K562 (cell line): ENCODE measurements around the gene PPM1F. TPM values are rescaled to one million over a fixed set of nuclear protein-coding genes. Genes with fewer than 3 reads are reported as not detected.

Source experiments
- ATAC-seq: fragments of 200-7000 bp; cut with Tn5 transposase; 3 replicates; pipeline ENCODE4 v1.9.1; 2020; ENCODE audit warnings: moderate library complexity
- BruUV-seq: library from RNA; stranded (reverse); fragments of 400-500 nt; replicated peaks from 2 replicates; lab custom pipeline; 2021; lab: Mats Ljungman, UMichigan
- CTCF ChIA-PET: fragments of 300-600 bp; formaldehyde crosslinking; extraction: SDS; loops from one replicate; lab custom pipeline; 2021; ENCODE audit warnings: low intra/inter-chr PET ratio; lab: Yijun Ruan, JAX
- POLR2A ChIA-PET: fragments of 300-600, 350-650 bp; sonication (Branson Sonifier 250); formaldehyde crosslinking; extraction: SDS; loops from one replicate; lab custom pipeline; 2021; ENCODE audit warnings: antibody characterized with exemption, inconsistent platforms; lab: Yijun Ruan, JAX
- DNase-seq, 4 experiments: peaks; one replicate each; pipeline versions ENCODE4 v3.0.0 to v3.0.0-alpha.2; 2011 to 2018; ENCODE audit warnings: low spot score in 3 of 4, mixed read lengths in 3 of 4; ENCODE audit errors: extremely low read depth in 1 of 4
- FAIRE-seq: peaks from 2 replicates; lab custom pipeline; 2011; peaks lifted over from hg19 to GRCh38; lab: Jason Lieb, UNC
- H2AFZ ChIP-seq: 2 replicates; pipeline ENCODE4 v1.6.0; 2011; ENCODE audit warnings: low read depth, low read length, control low read depth, inconsistent platforms
- H3K27ac ChIP-seq: fragments of 200-600 bp; 3 replicates; pipeline ENCODE4 v1.8.0; 2011; ENCODE audit warnings: low read depth, mild to moderate bottlenecking, control low read depth, inconsistent platforms, low read length, moderate library complexity, mixed read lengths; ENCODE audit errors: extremely low read depth
- H3K27me3 ChIP-seq, 2 experiments: fragments of 300-600 bp in 1 of 2; 2 replicates in 1 of 2; 3 replicates in 1 of 2; pipeline versions ENCODE4 v1.6.0 to v1.8.0; 2011; ENCODE audit warnings: inconsistent platforms in 2 of 2, low read length in 2 of 2, mild to moderate bottlenecking in 1 of 2, mixed read lengths in 1 of 2, moderate library complexity in 1 of 2; ENCODE audit not compliant: control insufficient read depth in 2 of 2, insufficient read depth in 2 of 2
- H3K36me3 ChIP-seq: fragments of 300-600 bp; 3 replicates; pipeline ENCODE4 v1.8.0; 2011; ENCODE audit warnings: mild to moderate bottlenecking, low read length, inconsistent platforms; ENCODE audit not compliant: control insufficient read depth, insufficient read depth
- H3K4me1 ChIP-seq, 2 experiments: fragments of 200-600 bp in 1 of 2; replicated peaks in 1 of 2; 2 replicates in 1 of 2; 3 replicates in 1 of 2; pipeline versions ENCODE4 v1.5.1 to v1.8.0; 2011; ENCODE audit warnings: inconsistent platforms in 2 of 2, low read length in 2 of 2, mild to moderate bottlenecking in 1 of 2, mixed read lengths in 1 of 2, moderate library complexity in 1 of 2; ENCODE audit not compliant: control insufficient read depth in 2 of 2, insufficient read depth in 2 of 2
- H3K4me2 ChIP-seq: 2 replicates; pipeline ENCODE4 v1.6.1; 2011; ENCODE audit warnings: low read length, control low read depth, inconsistent platforms, mixed read lengths; ENCODE audit not compliant: insufficient read depth
- H3K4me3 ChIP-seq: fragments of 200-600 bp; sonication (generic), shearing (Covaris generic); 2 replicates; pipeline ENCODE4 v1.5.1; 2016; ENCODE audit warnings: control low read depth, inconsistent platforms
- H3K79me2 ChIP-seq: fragments of 200-600 bp; 3 replicates; pipeline ENCODE4 v1.8.0; 2011; ENCODE audit warnings: low read length, inconsistent platforms; ENCODE audit not compliant: control insufficient read depth, insufficient read depth
- H3K9ac ChIP-seq, 2 experiments: 2 replicates each; pipeline versions ENCODE4 v1.6.0 to v1.6.1; 2011; ENCODE audit warnings: low read depth in 2 of 2, low read length in 2 of 2, control low read depth in 1 of 2, inconsistent platforms in 1 of 2, mild to moderate bottlenecking in 1 of 2, mixed read lengths in 1 of 2; ENCODE audit not compliant: insufficient read depth in 1 of 2
- H3K9me1 ChIP-seq: one replicate; pipeline ENCODE4 v1.6.0; 2011; ENCODE audit warnings: inconsistent platforms, mild to moderate bottlenecking, low read length, moderate library complexity; ENCODE audit not compliant: control insufficient read depth, insufficient read depth
- H3K9me3 ChIP-seq: replicated peaks from 2 replicates; pipeline ENCODE4 v1.5.1; 2011; ENCODE audit warnings: low read depth, low read length, inconsistent platforms; ENCODE audit not compliant: control insufficient read depth, insufficient read depth
- H4K20me1 ChIP-seq: replicated peaks from 2 replicates; pipeline ENCODE4 v1.6.1; 2011; ENCODE audit warnings: low read length, inconsistent platforms, mixed read lengths; ENCODE audit not compliant: control insufficient read depth, insufficient read depth
- BHLHE40 ChIP-seq: IDR thresholded peaks from 2 replicates; pipeline ENCODE4 v1.6.1; 2011; ENCODE audit warnings: low read length, improper control_type of control experiment
- BMI1 ChIP-seq: fragments of 150-350 bp; IDR thresholded peaks from 2 replicates; pipeline ENCODE4 v1.6.1; 2014; ENCODE audit warnings: low read length
- ESRRA ChIP-seq: fragments of 450-650 bp; IDR thresholded peaks from 2 replicates; pipeline ENCODE4 v1.6.1; 2014; ENCODE audit warnings: low read depth, mild to moderate bottlenecking, moderate library complexity, borderline replicate concordance
- MED1 ChIP-seq: sonication (generic); formaldehyde crosslinking; IDR thresholded peaks from 2 replicates; pipeline ENCODE4 v1.8.1; 2023; ENCODE audit warnings: missing genetic modification reagents, borderline replicate concordance
- PURB ChIP-seq: sonication (generic); formaldehyde crosslinking; IDR thresholded peaks from 2 replicates; pipeline ENCODE4 v1.9.0; 2021; ENCODE audit warnings: low read depth, mild to moderate bottlenecking, missing genetic modification reagents
- RUNX1 ChIP-seq: sonication (generic); IDR thresholded peaks from 2 replicates; pipeline ENCODE4 v1.6.1; 2016; ENCODE audit warnings: antibody characterized with exemption, low read depth
- SNRNP70 ChIP-seq: fragments of 200-400 bp; formaldehyde crosslinking; optimal IDR thresholded peaks from 2 replicates; pipeline ENCODE3; 2017; ENCODE audit warnings: low read depth, low read length
- ZNF174 ChIP-seq: fragments of 250-450 bp; sonication (Bioruptor Pico); IDR thresholded peaks from 2 replicates; pipeline ENCODE4 v1.4.0; 2020; ENCODE audit warnings: mild to moderate bottlenecking
- ZNF263 ChIP-seq: sonication (generic); formaldehyde crosslinking; IDR thresholded peaks from 2 replicates; pipeline ENCODE4 v1.8.0; 2022; ENCODE audit warnings: mild to moderate bottlenecking, missing genetic modification reagents, borderline replicate concordance
- ZNF384 ChIP-seq: IDR thresholded peaks from 2 replicates; pipeline ENCODE4 v1.6.1; 2012; ENCODE audit warnings: low read depth, low read length, improper control_type of control experiment
- ZNF41 ChIP-seq: fragments of 250-450 bp; sonication (Bioruptor Pico); conservative IDR thresholded peaks from 2 replicates; pipeline ENCODE4 v1.4.0; 2020; ENCODE audit warnings: mild to moderate bottlenecking
- ZNF76 ChIP-seq: fragments of 250-450 bp; sonication (Bioruptor Pico); IDR thresholded peaks from 2 replicates; pipeline ENCODE4 v1.4.0; 2020; ENCODE audit warnings: mild to moderate bottlenecking, moderate library complexity, borderline replicate concordance
- WGBS: fragments of 100-300 bp; shearing (Covaris generic); methylation state at CpG from one replicate; pipeline ENCODE4 v1.1.6; 2016; ENCODE audit warnings: low coverage, mixed read lengths; ENCODE audit not compliant: insufficient coverage; ENCODE audit errors: missing lambda C conversion rate; 5-methylcytosine and 5-hydroxymethylcytosine counted together
- in situ Hi-C: fragments of 300-500 bp; cut with MboI; formaldehyde crosslinking; loops from 4 replicates; pipeline ENCODE4 v1.15.0; 2018; ENCODE audit warnings: inconsistent platforms, mixed read lengths
- intact Hi-C: fragments of 100-400 bp; cut with micrococcal nuclease; formaldehyde crosslinking; loops from 2 replicates; pipeline ENCODE4 v1.14.2; 2022
- polyA plus RNA-seq, 8 experiments: library from polyadenylated mRNA; depleted of rRNA in 4 of 8; stranded (reverse) in 5 of 8; unstranded in 3 of 8; fragments of >200 nt; fragmentation: Nextera tagmentation in 2 of 8; fragmentation: Illumina TruSeq in 1 of 8; extraction: Ambion mirVana in 2 of 8; extraction: Trizol in 1 of 8; gene quantifications; 2 replicates each; pipeline versions ENCODE4 v1.2.1 to v1.2.3, GENCODE V29; 2011 to 2014; ENCODE audit warnings: inconsistent platforms in 1 of 8, missing spikeins in 1 of 8
- total RNA-seq, 7 experiments: library from RNA; depleted of rRNA in 6 of 7; stranded (reverse); fragments of >200 nt in 6 of 7; fragmentation: Illumina TruSeq in 2 of 7; extraction: Trizol in 2 of 7; gene quantifications; 2 replicates each; pipeline versions ENCODE4 v1.2.1 to v1.2.3, GENCODE V29; 2011 to 2021; ENCODE audit warnings: low replicate concordance in 1 of 7
- TF ChIP-seq, protein P1 (sequence below): sonication (generic); formaldehyde crosslinking; IDR thresholded peaks from 2 replicates; pipeline ENCODE4 v1.8.1; 2023; ENCODE audit warnings: mild to moderate bottlenecking, missing genetic modification reagents

Gene PPM1F
- total and polyA plus RNA-seq, 9 of the 15 experiments (the other 6 are each of a cell fraction or from before 2014, with no cell fraction given) = 2.1 to 159 (median 64.0) TPM

DNA sequence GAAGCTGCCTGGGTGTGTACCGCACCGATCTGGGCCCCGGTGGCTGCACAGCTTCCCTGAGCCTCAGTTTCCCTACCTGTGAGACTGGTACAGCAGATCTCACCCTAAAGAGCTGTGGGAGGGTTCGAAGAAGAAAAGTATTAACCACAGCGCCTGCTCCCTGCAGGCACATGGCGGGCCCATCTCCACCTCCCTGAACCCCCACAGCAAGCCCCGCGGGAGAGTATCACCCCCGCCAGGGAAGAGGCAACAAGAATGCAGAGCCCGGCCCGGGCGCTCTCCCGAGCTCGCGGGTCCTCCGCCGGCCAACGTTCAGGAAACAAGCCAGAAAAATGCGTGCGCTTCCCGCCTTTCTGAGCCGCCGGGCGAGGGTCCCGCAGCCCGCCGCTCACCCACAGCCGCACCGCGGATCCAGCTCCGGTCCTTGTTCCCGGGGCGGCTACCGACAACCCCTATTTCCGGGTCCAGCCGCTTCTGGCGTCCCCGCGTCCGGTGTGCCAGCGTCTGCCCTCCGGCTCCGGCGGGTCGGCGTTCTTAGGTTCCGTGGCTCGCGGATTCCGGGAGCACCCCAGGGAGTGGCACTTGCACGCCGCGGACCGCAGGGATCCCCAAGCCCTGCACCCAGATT is 29.8 kb upstream of the PPM1F start, which contains the start of gene TOP3B (continued):
- TF ChIP-seq ZNF384 (peak; percentile 93), ZNF76 (no peak), RUNX1 (no peak)

DNA sequence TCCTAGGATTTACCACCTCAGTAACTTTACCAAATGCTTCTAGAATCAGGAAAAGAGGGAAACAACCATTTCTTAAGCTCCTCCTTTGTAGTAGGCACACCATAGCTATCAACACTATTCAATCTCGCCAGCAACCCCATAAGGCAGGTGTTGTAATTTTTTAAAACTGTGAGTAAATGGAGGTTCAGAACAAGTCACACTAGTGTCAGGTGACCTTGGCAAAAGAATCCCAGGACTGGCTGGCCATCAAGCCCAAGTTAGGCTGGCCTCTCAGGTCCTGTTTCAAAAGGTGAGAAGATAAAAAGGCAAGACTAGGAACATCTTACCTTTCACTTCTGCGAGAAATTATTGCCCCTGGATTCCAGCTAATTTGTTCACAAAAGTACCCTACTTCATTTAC is 29.2 kb upstream of the PPM1F start:
- BruUV-seq = no TSS peak
- CTCF ChIA-PET = interaction anchor here (1.5 to 1.6 kb wide), 2 partner anchors 43 to 269 kb away, joined by 4 read pairs; no protein-coding TSS in a partner anchor
- H3K79me2 ChIP-seq = peaks cover 37% of the 10 kb centered on the region
- TF ChIP-seq ZNF263 (no peak), BHLHE40 (no peak), MED1 (no peak), PURB (CRISPR knock-in tag) (0 out of 2 replicates have a peak, but pooled peaks have one; percentile 0), SNRNP70 (no peak), ZNF174 (CRISPR knock-in tag) (no peak), BMI1 (no peak), ZNF41 (CRISPR knock-in tag) (no peak), ESRRA (no peak)
- TF ChIP-seq, protein P1, sequence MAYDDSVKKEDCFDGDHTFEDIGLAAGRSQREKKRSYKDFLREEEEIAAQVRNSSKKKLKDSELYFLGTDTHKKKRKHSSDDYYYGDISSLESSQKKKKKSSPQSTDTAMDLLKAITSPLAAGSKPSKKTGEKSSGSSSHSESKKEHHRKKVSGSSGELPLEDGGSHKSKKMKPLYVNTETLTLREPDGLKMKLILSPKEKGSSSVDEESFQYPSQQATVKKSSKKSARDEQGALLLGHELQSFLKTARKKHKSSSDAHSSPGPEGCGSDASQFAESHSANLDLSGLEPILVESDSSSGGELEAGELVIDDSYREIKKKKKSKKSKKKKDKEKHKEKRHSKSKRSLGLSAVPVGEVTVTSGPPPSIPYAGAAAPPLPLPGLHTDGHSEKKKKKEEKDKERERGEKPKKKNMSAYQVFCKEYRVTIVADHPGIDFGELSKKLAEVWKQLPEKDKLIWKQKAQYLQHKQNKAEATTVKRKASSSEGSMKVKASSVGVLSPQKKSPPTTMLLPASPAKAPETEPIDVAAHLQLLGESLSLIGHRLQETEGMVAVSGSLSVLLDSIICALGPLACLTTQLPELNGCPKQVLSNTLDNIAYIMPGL (CRISPR knock-in tag) = 0 out of 2 replicates have a peak, but pooled peaks have one; percentile 15
- TF ChIP-seq, all 486 proteins: peak for 2
- DNase-seq = peak in 2 of 4 experiments; percentile 59 to 77
- Histone ChIP-seq H3K4me3 (peak overlapping the region; percentile 63), H3K27ac (peak overlapping the region; percentile 70), H3K9me1 (peaks cover 12% of the 10 kb centered on the region), H3K27me3 (no peaks in the 10 kb centered on the region; a peak in 1 of 5 replicates), H3K4me1 (peaks cover 12 to 26% of the 10 kb centered on the region in 2 experiments; a peak in 4 of 5 replicates), H4K20me1 (peaks cover 25% of the 10 kb centered on the region), H3K9me3 (no peaks in the 10 kb centered on the region), H2AFZ (peak overlapping the region; percentile 97), H3K4me2 (peak overlapping the region; percentile 96), H3K36me3 (peaks cover 40% of the 10 kb centered on the region; the same call in 2 of the 3 replicates), H3K9ac (peak overlapping the region; percentile 88 to 94)
- in situ Hi-C loops = no loop called here
- intact Hi-C loops = loop anchor here (5.0 kb wide), 1 partner anchor 45 kb away; no protein-coding TSS in a partner anchor
- WGBS = 2% methylated on average over 2 of the region's 2 CpGs
- ATAC-seq = no peak
- POLR2A ChIA-PET = interaction anchor here (0.6 to 22.7 kb wide), 33 partner anchors 11 to 1065 kb away, joined by 3 to 382 read pairs (median 4); partner anchors contain the start of genes MAPK1 and PPM1F
- no peak for FAIRE-seq
